Prostate gland (tissue), 2 donors: Measurements from ENCODE around the gene TMEM94. TPM values are rescaled to one million over a fixed set of nuclear protein-coding genes. Genes with fewer than 3 reads are reported as not detected.

Source experiments
- DNase-seq: peaks from one replicate; pipeline ENCODE4 v3.0.0-alpha.2; 2019; ENCODE audit warnings: low spot score
- H3K27ac ChIP-seq, 2 donors: fragments of 200-600 bp; sonication (generic); 2 replicates each; pipeline ENCODE4 v1.5.1; 2017 to 2019
- H3K27me3 ChIP-seq: fragments of 200-600 bp; sonication (generic); replicated peaks from 2 replicates; pipeline ENCODE4 v1.5.1; 2019; ENCODE audit not compliant: insufficient read depth
- H3K36me3 ChIP-seq, 2 donors: fragments of 200-600 bp; sonication (generic); 1 replicate in 1 of 2; 2 replicates in 1 of 2; pipeline versions ENCODE4 v1.5.1 to v1.8.1; 2017 to 2019
- H3K4me1 ChIP-seq: fragments of 200-600 bp; sonication (generic); replicated peaks from 2 replicates; pipeline ENCODE4 v1.5.1; 2019
- H3K4me3 ChIP-seq, 2 donors: fragments of 200-600 bp; sonication (generic); 2 replicates each; pipeline ENCODE4 v1.5.1; 2017 to 2019
- H3K9me3 ChIP-seq: fragments of 200-600 bp; sonication (generic); 2 replicates; pipeline ENCODE4 v1.5.1; 2017
- POLR2A ChIP-seq: fragments of 450-650 bp; IDR thresholded peaks from one replicate; pipeline ENCODE4 v1.6.1; 2016; ENCODE audit warnings: antibody characterized with exemption, mild to moderate bottlenecking
- POLR2AphosphoS5 ChIP-seq: sonication (generic); formaldehyde crosslinking; IDR thresholded peaks from one replicate; pipeline ENCODE4 v1.6.1; 2017; ENCODE audit warnings: antibody characterized with exemption
- WGBS: methylation state at CpG from one replicate; pipeline ENCODE4 v1.1.5; 2018; 5-methylcytosine and 5-hydroxymethylcytosine counted together
- intact Hi-C: fragments of 100-400 bp; cut with DNase I; formaldehyde crosslinking; loops from one replicate; pipeline ENCODE4 v1.14.2; 2022
- total RNA-seq, 2 donors: library from RNA; depleted of rRNA; stranded (reverse); fragments of >200 nt; gene quantifications; one replicate each; pipeline ENCODE4 v1.1.0, GENCODE V29; 2016
- TF ChIP-seq, protein P1 (sequence below), 4 experiments: fragments of 200-600 bp in 2 of 4; fragments of 450-650 bp in 2 of 4; sonication (generic) in 2 of 4; IDR thresholded peaks; 1 replicate in 3 of 4; 2 replicates in 1 of 4; pipeline ENCODE4 v1.5.1; 2016 to 2019; ENCODE audit warnings: antibody characterized with exemption in 4 of 4, mild to moderate bottlenecking in 2 of 4, moderate library complexity in 2 of 4

Gene TMEM94
- total RNA-seq = 100 to 1,000 TPM in 1 of 2 donors, 10 to 100 TPM in 1; 63.5 to 128 TPM

DNA sequence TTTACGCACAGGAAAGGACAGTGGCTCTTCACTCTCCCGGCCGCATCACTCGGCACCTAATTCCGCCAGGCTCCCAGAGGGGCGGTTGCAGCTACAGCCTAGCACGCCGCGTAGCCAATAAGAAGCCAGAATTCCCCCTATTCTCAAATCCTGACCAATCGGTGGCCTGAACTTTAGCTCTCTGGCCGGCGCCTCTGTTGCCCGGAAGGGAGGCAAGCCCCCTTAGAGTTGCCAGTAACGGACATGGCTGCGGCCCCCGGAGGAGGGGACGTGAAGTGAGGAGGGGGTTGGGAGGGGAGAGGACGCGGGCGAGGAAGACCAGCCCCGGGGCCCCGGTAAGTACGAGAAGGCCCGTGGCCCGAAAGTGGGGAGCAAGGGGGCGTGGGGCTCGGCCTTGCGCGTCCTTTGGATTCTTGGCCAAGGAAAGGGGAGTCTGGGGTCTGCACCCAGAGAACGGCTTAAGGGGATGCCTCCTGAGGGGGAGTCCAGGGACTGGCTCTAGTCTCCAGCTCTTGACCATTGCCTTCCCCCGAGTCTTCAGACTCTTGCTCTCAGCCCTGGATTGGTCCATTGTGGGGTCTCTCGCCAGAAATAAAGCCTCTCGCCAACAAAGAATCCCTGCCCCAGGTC is at the start of gene TMEM94:
Gene TMEM94, plus strand, starts transcription at position 219 of the 630 bp plus-strand sequence. CDS start 15,271 bp downstream, outside the sequence.
- Histone ChIP-seq H3K4me1 (peaks cover 5% of the 10 kb centered on the region), H3K27ac (peak within 1 kb of the TSS; percentile 73 to 86), H3K36me3 (no peaks in the 10 kb centered on the region), H3K4me3 (peak within 1 kb of the TSS; percentile 76 to 92), H3K27me3 (no peaks in the 10 kb centered on the region), H3K9me3 (no peaks in the 10 kb centered on the region)
- intact Hi-C loops = no loop called here
- under 1% methylated on average over 33 of the region's 33 CpGs for WGBS
- no peak for TF ChIP-seq POLR2A
- TF ChIP-seq, protein P1, sequence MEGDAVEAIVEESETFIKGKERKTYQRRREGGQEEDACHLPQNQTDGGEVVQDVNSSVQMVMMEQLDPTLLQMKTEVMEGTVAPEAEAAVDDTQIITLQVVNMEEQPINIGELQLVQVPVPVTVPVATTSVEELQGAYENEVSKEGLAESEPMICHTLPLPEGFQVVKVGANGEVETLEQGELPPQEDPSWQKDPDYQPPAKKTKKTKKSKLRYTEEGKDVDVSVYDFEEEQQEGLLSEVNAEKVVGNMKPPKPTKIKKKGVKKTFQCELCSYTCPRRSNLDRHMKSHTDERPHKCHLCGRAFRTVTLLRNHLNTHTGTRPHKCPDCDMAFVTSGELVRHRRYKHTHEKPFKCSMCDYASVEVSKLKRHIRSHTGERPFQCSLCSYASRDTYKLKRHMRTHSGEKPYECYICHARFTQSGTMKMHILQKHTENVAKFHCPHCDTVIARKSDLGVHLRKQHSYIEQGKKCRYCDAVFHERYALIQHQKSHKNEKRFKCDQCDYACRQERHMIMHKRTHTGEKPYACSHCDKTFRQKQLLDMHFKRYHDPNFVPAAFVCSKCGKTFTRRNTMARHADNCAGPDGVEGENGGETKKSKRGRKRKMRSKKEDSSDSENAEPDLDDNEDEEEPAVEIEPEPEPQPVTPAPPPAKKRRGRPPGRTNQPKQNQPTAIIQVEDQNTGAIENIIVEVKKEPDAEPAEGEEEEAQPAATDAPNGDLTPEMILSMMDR (IDR thresholded peaks at IDR 0.05) = peak in 1 of 4 experiments; percentile 8
- TF ChIP-seq POLR2AphosphoS5 = peak; percentile 95
- DNase-seq = peak; percentile 98

DNA sequence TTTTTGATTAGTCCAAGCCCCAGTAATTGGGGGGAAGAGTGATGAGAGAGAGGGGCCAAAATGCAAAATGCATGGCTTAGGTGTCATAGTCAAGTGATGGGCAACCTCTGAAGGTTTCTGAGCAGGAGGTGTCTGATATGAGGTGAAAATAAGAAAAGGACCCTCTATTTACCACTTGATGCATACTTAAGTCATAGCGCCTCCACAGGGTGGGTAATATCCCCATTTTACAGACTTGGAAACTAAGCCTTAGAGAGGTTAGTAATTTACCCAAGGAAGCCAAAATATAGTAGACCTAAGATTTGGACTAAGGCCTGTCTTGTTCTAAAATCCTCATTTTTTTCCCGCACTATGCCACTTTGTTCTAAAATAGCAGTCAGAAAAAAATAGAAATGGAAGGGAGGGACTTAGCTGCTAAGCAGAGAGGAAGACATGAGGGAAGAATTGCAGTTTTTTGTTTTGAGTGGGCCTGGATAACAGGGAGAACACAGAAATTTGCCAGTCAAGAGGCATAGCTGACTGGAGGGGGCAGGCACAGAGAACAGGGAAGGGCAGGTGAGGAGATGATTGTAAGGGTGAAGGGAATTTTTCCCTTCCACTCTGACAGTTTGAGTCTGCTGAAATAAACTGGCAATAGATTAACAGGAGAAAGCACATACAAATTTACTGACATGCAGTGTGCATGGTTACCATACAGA is 48.6 kb upstream of the TMEM94 start:
- no peaks in the 10 kb centered on the region for H3K9me3 ChIP-seq
- TF ChIP-seq POLR2A = no peak
- TF ChIP-seq, protein P1 (IDR thresholded peaks at IDR 0.05) = no peak
- no peak for TF ChIP-seq POLR2AphosphoS5
- no peak for DNase-seq
- no peak overlapping the region for H3K4me3 ChIP-seq
- H3K27ac ChIP-seq = no peak overlapping the region
- H3K36me3 ChIP-seq = no peaks in the 10 kb centered on the region
- H3K4me1 ChIP-seq = no peaks in the 10 kb centered on the region
- intact Hi-C loops = no loop called here
- H3K27me3 ChIP-seq = no peaks in the 10 kb centered on the region
- WGBS = 85% methylated on average over 2 of the region's 2 CpGs

GRCh38 chr17:75410141-75410540 is 46.3 kb upstream of the TMEM94 start:
- Histone ChIP-seq H3K9me3 (no peaks in the 10 kb centered on the region), H3K27me3 (no peaks in the 10 kb centered on the region), H3K27ac (no peak overlapping the region), H3K4me1 (no peaks in the 10 kb centered on the region), H3K36me3 (no peaks in the 10 kb centered on the region), H3K4me3 (no peak overlapping the region)
- TF ChIP-seq POLR2AphosphoS5 (no peak), POLR2A (no peak)
- TF ChIP-seq, protein P1 (IDR thresholded peaks at IDR 0.05) = no peak
- WGBS = 86% methylated on average over 4 of the region's 4 CpGs
- intact Hi-C loops = loop anchor here (5.0 kb wide), 1 partner anchor 138 kb away; the partner anchor contains the start of gene MIF4GD
- DNase-seq = no peak

GRCh38 chr17:75411328-75412067 is 44.9 kb upstream of the TMEM94 start:
- no peak for DNase-seq
- intact Hi-C loops = loop anchor here (5.0 kb wide), 1 partner anchor 139 kb away; the partner anchor contains the start of gene MIF4GD
- TF ChIP-seq POLR2AphosphoS5 (no peak), POLR2A (no peak)
- TF ChIP-seq, protein P1 (IDR thresholded peaks at IDR 0.05) = no peak

More at GRCh38 chr17:75411328-75412067, 44.9 kb upstream of the TMEM94 start:
- Histone ChIP-seq H3K36me3 (no peaks in the 10 kb centered on the region), H3K4me3 (no peak overlapping the region), H3K9me3 (no peaks in the 10 kb centered on the region), H3K4me1 (no peaks in the 10 kb centered on the region), H3K27me3 (no peaks in the 10 kb centered on the region), H3K27ac (no peak overlapping the region)
- WGBS = 88% methylated on average over 5 of the region's 5 CpGs
